Superior temporal gyrus (tissue), 1 donor: ENCODE results near the gene COL8A1.

ENCODE experiments used
- DNase-seq: peaks from one replicate; pipeline ENCODE4 v3.0.0-alpha.2; 2016; ENCODE audit errors: extremely low spot score

Gene COL8A1

GRCh38 chr3:99639579-99639978, 1.2 kb downstream of the COL8A1 start:
- no peak for DNase-seq

- DNase-seq = no peak
Measured at GRCh38 chr3:99640214-99640851, 1.9 kb downstream of the COL8A1 start.

GRCh38 chr3:99641480-99641879, 3.1 kb downstream of the COL8A1 start:
- no peak for DNase-seq

- DNase-seq = no peak
Measured at GRCh38 chr3:99641982-99642381, 3.6 kb downstream of the COL8A1 start.

- no peak for DNase-seq
Measured at GRCh38 chr3:99644017-99644416, 5.6 kb downstream of the COL8A1 start.

GRCh38 chr3:99644746-99645145, 6.4 kb downstream of the COL8A1 start:
- DNase-seq = no peak

GRCh38 chr3:99645277-99646106, 7.1 kb downstream of the COL8A1 start:
- DNase-seq = no peak

- no peak for DNase-seq
Measured at GRCh38 chr3:99646107-99646435, 7.7 kb downstream of the COL8A1 start.

GRCh38 chr3:99647081-99647480, 8.7 kb downstream of the COL8A1 start:
- no peak for DNase-seq

- no peak for DNase-seq
Measured at GRCh38 chr3:99648101-99648500, 9.7 kb downstream of the COL8A1 start.

- no peak for DNase-seq
Measured at GRCh38 chr3:99648516-99648915, 10.1 kb downstream of the COL8A1 start.

GRCh38 chr3:99651531-99651930, 13.1 kb downstream of the COL8A1 start:
- DNase-seq = no peak

GRCh38 chr3:99656624-99657023, 18.2 kb downstream of the COL8A1 start:
- no peak for DNase-seq

- DNase-seq = no peak
Measured at GRCh38 chr3:99658274-99658673, 19.9 kb downstream of the COL8A1 start.

- DNase-seq = no peak
Measured at GRCh38 chr3:99659032-99659431, 20.6 kb downstream of the COL8A1 start.

GRCh38 chr3:99659951-99660350, 21.6 kb downstream of the COL8A1 start:
- DNase-seq = no peak

GRCh38 chr3:99662838-99663570, 24.6 kb downstream of the COL8A1 start:
- DNase-seq = no peak

- no peak for DNase-seq
Measured at GRCh38 chr3:99663977-99664376, 25.6 kb downstream of the COL8A1 start.

- no peak for DNase-seq
Measured at GRCh38 chr3:99665017-99665416, 26.6 kb downstream of the COL8A1 start.

- no peak for DNase-seq
Measured at GRCh38 chr3:99666201-99666600, 27.8 kb downstream of the COL8A1 start.

GRCh38 chr3:99668044-99668443, 29.6 kb downstream of the COL8A1 start:
- no peak for DNase-seq

- DNase-seq = no peak
Measured at GRCh38 chr3:99669879-99670555, 31.6 kb downstream of the COL8A1 start.
